ENCODE data around the gene TAGLN2.

TAGLN2 gene

DNA sequence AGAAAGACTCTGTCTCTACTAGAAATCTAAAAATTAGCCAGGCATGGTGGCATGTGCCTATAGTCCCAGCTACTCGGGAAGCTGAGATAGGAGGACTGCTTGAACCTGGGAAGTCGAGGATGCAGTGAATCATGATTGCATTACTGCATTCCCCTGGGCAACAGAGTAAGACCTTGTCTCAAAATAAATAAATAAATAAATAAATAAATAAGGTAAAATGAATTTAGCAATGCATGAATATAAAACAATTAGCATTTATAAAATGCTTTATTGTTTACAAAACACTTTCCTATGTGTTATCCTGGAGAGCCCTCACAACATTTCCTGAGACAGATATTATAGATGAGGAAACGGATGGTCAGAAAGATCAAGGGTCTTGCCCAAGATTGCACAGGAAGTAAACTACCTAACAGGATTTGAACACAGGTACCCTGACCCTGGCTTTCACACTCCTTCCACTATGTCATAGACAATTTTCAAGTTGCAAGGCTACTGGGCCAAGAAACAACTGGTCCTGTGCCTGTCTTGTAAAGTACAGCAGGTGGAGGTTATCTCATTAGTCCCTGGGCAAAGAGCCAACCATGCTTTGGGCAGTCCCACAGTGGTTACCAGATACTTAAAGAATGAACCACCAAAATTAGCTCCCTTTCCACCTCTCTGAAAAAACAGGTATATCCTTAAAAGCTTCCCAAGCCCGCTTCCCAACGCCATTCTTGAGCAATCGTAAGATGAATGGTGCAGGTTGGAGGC is 47.4 kb downstream of the TAGLN2 start:
- no peak for DNase-seq (ENCODE audit: low read depth in 2 of 2)

DNA sequence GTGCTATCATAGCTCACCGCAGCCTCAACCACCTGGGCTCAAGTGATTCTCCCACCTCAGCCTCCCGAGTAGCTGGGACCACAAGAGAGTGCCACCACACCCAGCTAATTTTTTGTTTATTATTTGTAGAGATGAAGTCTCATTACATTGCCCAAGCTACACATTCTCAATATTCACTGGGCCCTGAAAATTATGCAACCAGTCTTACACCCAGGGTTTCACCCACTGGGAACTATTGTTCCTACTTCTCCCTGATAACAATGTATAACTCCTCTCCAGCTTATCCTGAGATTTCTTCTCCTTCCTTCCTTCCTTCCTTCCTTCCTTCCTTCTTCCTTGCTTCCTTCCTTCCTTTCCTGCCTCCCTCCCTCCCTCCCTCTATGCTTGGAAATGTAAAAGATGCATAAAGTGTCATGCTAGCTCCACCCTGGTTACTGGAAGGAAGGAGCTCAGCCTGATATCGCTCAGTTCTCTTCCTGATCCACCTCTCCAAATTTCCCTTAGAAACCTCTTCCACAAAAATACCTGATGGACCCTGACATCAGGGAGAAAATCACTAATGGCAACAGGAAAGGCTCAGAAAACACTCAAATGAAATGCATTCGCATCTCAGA is 51.7 kb downstream of the TAGLN2 start:
- DNase-seq (ENCODE audit: low read depth in 2 of 2) = no peak

DNA sequence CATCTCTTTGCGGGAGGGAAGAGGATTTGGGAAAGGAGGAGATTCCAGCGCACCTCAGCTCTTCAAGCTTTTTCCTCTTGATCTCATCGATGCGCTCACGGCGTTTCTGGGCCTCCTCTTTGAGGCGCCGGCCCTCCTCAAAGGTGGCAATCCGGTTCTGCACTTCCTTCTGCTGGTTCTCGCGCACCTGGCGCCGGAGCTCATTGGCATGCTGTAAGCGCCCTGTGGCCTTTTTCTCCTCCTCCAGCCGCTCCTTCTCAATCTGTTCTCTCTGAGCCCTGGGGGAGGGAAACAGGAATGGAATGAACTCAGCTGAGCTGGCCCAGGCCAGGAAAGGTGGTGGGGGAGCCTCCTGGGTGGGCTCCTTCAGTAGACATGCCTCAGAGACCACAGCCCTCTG is 52.4 kb downstream of the TAGLN2 start:
- DNase-seq (ENCODE audit: low read depth in 2 of 2) = no peak

DNA sequence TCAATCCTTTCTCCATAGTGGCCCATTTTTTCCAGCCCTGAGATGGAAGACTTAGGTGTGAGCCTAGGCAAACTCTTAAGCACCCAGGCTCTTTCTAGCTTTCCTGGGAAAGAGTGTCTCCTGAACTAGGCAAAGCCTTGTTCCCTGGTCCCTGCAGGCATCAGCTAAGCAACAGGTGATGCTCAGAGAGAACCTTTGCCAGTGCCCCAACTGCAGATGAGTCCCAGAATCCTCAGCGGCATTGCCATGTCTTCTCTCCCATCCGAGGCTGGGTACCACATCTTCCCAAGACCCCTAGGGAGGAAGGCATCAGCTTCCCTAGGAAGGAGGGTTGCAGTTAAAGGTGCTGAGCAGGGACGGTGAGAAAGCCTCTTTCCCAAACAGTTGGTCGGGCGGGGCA is 54.6 kb downstream of the TAGLN2 start:
- no peak for DNase-seq (ENCODE audit: low read depth in 2 of 2)

DNA sequence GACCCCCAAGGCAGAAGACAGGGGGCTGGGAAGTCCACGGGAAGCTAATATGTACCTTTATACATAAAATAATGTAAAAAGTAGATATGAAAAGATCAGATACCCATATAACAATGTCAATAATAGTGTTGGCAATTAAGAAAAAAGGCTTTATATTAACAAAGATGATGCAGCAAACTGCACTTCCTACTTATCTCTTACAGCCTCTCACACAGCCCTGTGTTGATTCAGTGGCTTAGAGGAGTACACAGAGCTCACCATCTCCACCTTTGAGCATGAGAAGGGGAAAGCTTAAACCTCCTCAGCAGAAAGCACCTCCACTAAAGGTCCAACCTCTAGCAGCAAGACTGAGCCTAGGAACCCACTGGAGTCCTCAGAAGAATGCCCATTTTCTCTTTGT is 55.7 kb downstream of the TAGLN2 start:
- no peak for DNase-seq (ENCODE audit: low read depth in 2 of 2)

DNA sequence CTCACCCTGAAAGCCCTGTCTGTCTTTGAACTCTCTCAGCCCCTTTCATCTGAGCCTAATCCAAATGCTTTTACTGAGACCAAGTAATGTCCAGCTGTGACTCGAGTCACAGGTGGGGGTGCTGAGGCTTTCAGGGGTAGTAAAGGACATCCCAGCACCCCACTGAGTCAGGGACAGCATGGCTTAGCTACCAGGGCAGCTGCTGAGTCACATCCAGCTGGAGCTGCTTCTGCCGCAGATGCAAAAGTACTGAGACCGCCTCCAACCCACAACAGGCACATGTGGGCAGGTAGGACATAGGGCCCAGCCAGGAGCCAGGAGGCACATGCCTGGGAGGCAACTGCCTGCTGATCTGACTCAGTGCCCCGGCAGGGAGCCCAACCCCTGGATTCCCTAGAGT is 56.1 kb downstream of the TAGLN2 start:
- DNase-seq (ENCODE audit: low read depth in 2 of 2) = no peak

DNA sequence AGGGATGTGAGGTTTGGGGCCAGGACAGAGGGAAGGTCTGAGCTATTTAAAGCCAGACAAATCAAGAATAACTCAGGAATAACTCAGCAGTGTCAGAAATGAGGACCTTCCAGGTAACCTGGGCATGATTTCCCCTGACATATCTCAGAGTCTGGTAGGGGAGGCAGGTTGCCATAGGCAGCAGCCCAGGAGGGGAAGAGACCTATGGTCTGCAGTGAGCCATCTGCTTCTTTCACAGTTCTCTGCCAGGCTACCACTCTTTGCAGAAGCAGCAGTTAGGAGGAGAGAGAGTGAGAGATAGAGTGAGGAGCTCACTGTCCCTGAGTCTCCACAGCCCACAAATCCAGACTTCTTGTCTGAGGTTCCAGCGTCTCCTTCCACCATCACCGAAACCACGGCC is 56.5 kb downstream of the TAGLN2 start:
- DNase-seq (ENCODE audit: low read depth in 2 of 2) = no peak

Measured in fibroblast of skin of left biceps (primary cell).